Kidney epithelial cell (primary cell): ENCODE data around the gene MCM5. TPM values are rescaled to one million over a fixed set of nuclear protein-coding genes. Genes with fewer than 3 reads are reported as not detected.
"Not testable (repeated sequence)": the region's sequence is repeated elsewhere in the genome, so short reads cannot be mapped to it uniquely, and the experiment has no call there.

Source experiments
- DNase-seq: peaks from one replicate; pipeline ENCODE4 v3.0.0-alpha.2; 2010; ENCODE audit warnings: low read depth
- H3K27me3 ChIP-seq: 2 replicates; pipeline ENCODE4 v1.6.0; 2011; ENCODE audit warnings: low read length; ENCODE audit not compliant: control insufficient read depth, insufficient read depth
- H3K36me3 ChIP-seq: 2 replicates; pipeline ENCODE4 v1.5.1; 2011; ENCODE audit warnings: low read length; ENCODE audit not compliant: control insufficient read depth, insufficient read depth
- H3K4me3 ChIP-seq: 2 replicates; pipeline ENCODE4 v1.5.1; 2011; ENCODE audit warnings: low read depth, mild to moderate bottlenecking, control low read depth, low read length
- CTCF ChIP-seq: IDR thresholded peaks from 2 replicates; pipeline ENCODE4 v1.5.1; 2011; ENCODE audit warnings: mild to moderate bottlenecking, moderate library complexity, low read length, control low read depth, inconsistent platforms; ENCODE audit not compliant: insufficient read depth, poor library complexity, severe bottlenecking
- total RNA-seq: library from RNA; depleted of rRNA; stranded (reverse); fragments of >200 nt; gene quantifications from 2 replicates; pipeline ENCODE4 v1.2.3, GENCODE V29; 2015

The MCM5 gene
- total RNA-seq, 1 donor from 2014 or later = 34.6 TPM

GRCh38 chr22:35435201-35435740 is 35.3 kb downstream of the MCM5 start:
- H3K27me3 ChIP-seq = no peaks in the 10 kb centered on the region
- H3K36me3 ChIP-seq = no peaks in the 10 kb centered on the region
- no peak overlapping the region for H3K4me3 ChIP-seq
- TF ChIP-seq CTCF = no peak
- DNase-seq = no peak

GRCh38 chr22:35436421-35436820 is 36.5 kb downstream of the MCM5 start:
- TF ChIP-seq CTCF = no peak
- H3K4me3 ChIP-seq = no peak overlapping the region
- H3K36me3 ChIP-seq = no peaks in the 10 kb centered on the region
- H3K27me3 ChIP-seq = no peaks in the 10 kb centered on the region
- DNase-seq = no peak

- Histone ChIP-seq H3K27me3 (no peaks in the 10 kb centered on the region), H3K4me3 (no peak overlapping the region), H3K36me3 (no peaks in the 10 kb centered on the region)
- no peak for DNase-seq
- TF ChIP-seq CTCF = no peak
Measured at GRCh38 chr22:35437049-35437448, 37.1 kb downstream of the MCM5 start.

GRCh38 chr22:35438673-35439364 is 38.9 kb downstream of the MCM5 start:
- H3K4me3 ChIP-seq, H3K27me3 ChIP-seq, H3K36me3 ChIP-seq, DNase-seq: not testable (repeated sequence)

GRCh38 chr22:35439365-35439717 is 39.4 kb downstream of the MCM5 start:
- H3K27me3 ChIP-seq = no peaks in the 10 kb centered on the region
- no peak for TF ChIP-seq CTCF
- H3K36me3 ChIP-seq = no peaks in the 10 kb centered on the region
- DNase-seq = no peak
- H3K4me3 ChIP-seq = no peak overlapping the region

GRCh38 chr22:35440129-35440528 is 40.2 kb downstream of the MCM5 start:
- H3K36me3 ChIP-seq = no peaks in the 10 kb centered on the region
- no peak for DNase-seq
- H3K4me3 ChIP-seq = no peak overlapping the region
- no peaks in the 10 kb centered on the region for H3K27me3 ChIP-seq
- no peak for TF ChIP-seq CTCF
